Stimulated activated naive CD8-positive, alpha-beta T cell treated with anti-CD3 and anti-CD28 coated beads, Interleukin-15, Interleukin-2, amounts not matched to agents 100 ng/mL and 50 ng/mL, for 24 hours (primary cell): ENCODE data around the gene GLIS1.

Experiments
- H3K27ac Mint-ChIP-seq: one replicate; pipeline ENCODE4 v1.8.0; 2021; ENCODE audit warnings: mild to moderate bottlenecking, mixed read lengths
- H3K27me3 Mint-ChIP-seq: one replicate; pipeline ENCODE4 v1.8.0; 2021; ENCODE audit warnings: mixed read lengths
- H3K36me3 Mint-ChIP-seq: one replicate; pipeline ENCODE4 v1.8.0; 2021; ENCODE audit warnings: low read depth, mixed read lengths
- H3K4me1 Mint-ChIP-seq: one replicate; pipeline ENCODE4 v1.8.0; 2021; ENCODE audit warnings: low read depth, mixed read lengths
- H3K4me3 Mint-ChIP-seq: one replicate; pipeline ENCODE4 v1.8.0; 2021; ENCODE audit warnings: mild to moderate bottlenecking, mixed read lengths
- H3K9me3 Mint-ChIP-seq: one replicate; pipeline ENCODE4 v1.8.0; 2021; ENCODE audit warnings: mixed read lengths

GLIS1 gene

GRCh38 chr1:53717025-53717804 is 21.7 kb downstream of the GLIS1 start:
- Mint-ChIP-seq H3K4me1 (no peaks in the 10 kb centered on the region), H3K27ac (no peak overlapping the region), H3K36me3 (no peaks in the 10 kb centered on the region), H3K27me3 (no peaks in the 10 kb centered on the region), H3K9me3 (no peaks in the 10 kb centered on the region), H3K4me3 (no peak overlapping the region)

GRCh38 chr1:53716150-53716549 is 22.8 kb downstream of the GLIS1 start:
- no peaks in the 10 kb centered on the region for H3K27me3 Mint-ChIP-seq
- no peaks in the 10 kb centered on the region for H3K4me1 Mint-ChIP-seq
- no peaks in the 10 kb centered on the region for H3K36me3 Mint-ChIP-seq
- H3K9me3 Mint-ChIP-seq: no peaks in the 10 kb centered on the region
- no peak overlapping the region for H3K4me3 Mint-ChIP-seq
- no peak overlapping the region for H3K27ac Mint-ChIP-seq

- H3K27ac Mint-ChIP-seq: no peak overlapping the region
- no peaks in the 10 kb centered on the region for H3K4me1 Mint-ChIP-seq
- H3K4me3 Mint-ChIP-seq: no peak overlapping the region
- no peaks in the 10 kb centered on the region for H3K9me3 Mint-ChIP-seq
- H3K36me3 Mint-ChIP-seq: no peaks in the 10 kb centered on the region
- no peaks in the 10 kb centered on the region for H3K27me3 Mint-ChIP-seq
These were observed 23.5 kb downstream of the GLIS1 start for GRCh38 chr1:53715478-53715877.

GRCh38 chr1:53712276-53712675 is 26.7 kb downstream of the GLIS1 start:
- Mint-ChIP-seq H3K9me3 (no peaks in the 10 kb centered on the region), H3K36me3 (no peaks in the 10 kb centered on the region), H3K27me3 (no peaks in the 10 kb centered on the region), H3K4me1 (no peaks in the 10 kb centered on the region), H3K4me3 (no peak overlapping the region), H3K27ac (no peak overlapping the region)

GRCh38 chr1:53710584-53710983 is 28.4 kb downstream of the GLIS1 start:
- Mint-ChIP-seq H3K4me3 (no peak overlapping the region), H3K4me1 (no peaks in the 10 kb centered on the region), H3K9me3 (no peaks in the 10 kb centered on the region), H3K27me3 (no peaks in the 10 kb centered on the region), H3K36me3 (no peaks in the 10 kb centered on the region), H3K27ac (no peak overlapping the region)

- no peak overlapping the region for H3K4me3 Mint-ChIP-seq
- peaks cover 4% of the 10 kb centered on the region for H3K27me3 Mint-ChIP-seq
- no peak overlapping the region for H3K27ac Mint-ChIP-seq
- no peaks in the 10 kb centered on the region for H3K9me3 Mint-ChIP-seq
- H3K36me3 Mint-ChIP-seq: no peaks in the 10 kb centered on the region
- no peaks in the 10 kb centered on the region for H3K4me1 Mint-ChIP-seq
These were observed 30.3 kb downstream of the GLIS1 start for GRCh38 chr1:53708687-53709086.

- H3K27me3 Mint-ChIP-seq: peaks cover 4% of the 10 kb centered on the region
- no peak overlapping the region for H3K4me3 Mint-ChIP-seq
- H3K36me3 Mint-ChIP-seq: no peaks in the 10 kb centered on the region
- no peaks in the 10 kb centered on the region for H3K9me3 Mint-ChIP-seq
- H3K4me1 Mint-ChIP-seq: no peaks in the 10 kb centered on the region
- H3K27ac Mint-ChIP-seq: no peak overlapping the region
These were observed 32.6 kb downstream of the GLIS1 start for GRCh38 chr1:53706356-53706755.

- Mint-ChIP-seq H3K27ac (no peak overlapping the region), H3K9me3 (no peaks in the 10 kb centered on the region), H3K36me3 (no peaks in the 10 kb centered on the region), H3K4me3 (no peak overlapping the region), H3K27me3 (peaks cover 4% of the 10 kb centered on the region), H3K4me1 (no peaks in the 10 kb centered on the region)
These were observed 33.4 kb downstream of the GLIS1 start for GRCh38 chr1:53705446-53706096.

- no peaks in the 10 kb centered on the region for H3K36me3 Mint-ChIP-seq
- H3K27me3 Mint-ChIP-seq: peaks cover 4% of the 10 kb centered on the region
- H3K9me3 Mint-ChIP-seq: no peaks in the 10 kb centered on the region
These were observed 34.0 kb downstream of the GLIS1 start for GRCh38 chr1:53704804-53705445.

GRCh38 chr1:53704304-53704703 is 34.7 kb downstream of the GLIS1 start:
- no peak overlapping the region for H3K27ac Mint-ChIP-seq
- H3K9me3 Mint-ChIP-seq: no peaks in the 10 kb centered on the region
- no peak overlapping the region for H3K4me3 Mint-ChIP-seq
- H3K4me1 Mint-ChIP-seq: no peaks in the 10 kb centered on the region
- no peaks in the 10 kb centered on the region for H3K36me3 Mint-ChIP-seq
- H3K27me3 Mint-ChIP-seq: peaks cover 4% of the 10 kb centered on the region

More at GRCh38 chr1:53704804-53705445, 34.0 kb downstream of the GLIS1 start:
- Mint-ChIP-seq H3K4me3 (no peak overlapping the region), H3K27ac (no peak overlapping the region), H3K4me1 (no peaks in the 10 kb centered on the region)

- Mint-ChIP-seq H3K9me3 (no peaks in the 10 kb centered on the region), H3K36me3 (no peaks in the 10 kb centered on the region), H3K27ac (no peak overlapping the region)
These were observed 35.8 kb downstream of the GLIS1 start for GRCh38 chr1:53703174-53703573.

GRCh38 chr1:53702341-53702740 is 36.6 kb downstream of the GLIS1 start:
- H3K27ac Mint-ChIP-seq: no peak overlapping the region
- no peak overlapping the region for H3K4me3 Mint-ChIP-seq
- H3K9me3 Mint-ChIP-seq: no peaks in the 10 kb centered on the region
- H3K36me3 Mint-ChIP-seq: no peaks in the 10 kb centered on the region
- H3K4me1 Mint-ChIP-seq: no peaks in the 10 kb centered on the region
- peaks cover 4% of the 10 kb centered on the region for H3K27me3 Mint-ChIP-seq

More at GRCh38 chr1:53703174-53703573, 35.8 kb downstream of the GLIS1 start:
- H3K27me3 Mint-ChIP-seq: peaks cover 4% of the 10 kb centered on the region
- no peak overlapping the region for H3K4me3 Mint-ChIP-seq
- no peaks in the 10 kb centered on the region for H3K4me1 Mint-ChIP-seq

- H3K27ac Mint-ChIP-seq: no peak overlapping the region
- no peaks in the 10 kb centered on the region for H3K36me3 Mint-ChIP-seq
- H3K4me1 Mint-ChIP-seq: no peaks in the 10 kb centered on the region
- H3K9me3 Mint-ChIP-seq: no peaks in the 10 kb centered on the region
- peaks cover 4% of the 10 kb centered on the region for H3K27me3 Mint-ChIP-seq
- H3K4me3 Mint-ChIP-seq: no peak overlapping the region
These were observed 38.2 kb downstream of the GLIS1 start for GRCh38 chr1:53700776-53701175.

- Mint-ChIP-seq H3K36me3 (no peaks in the 10 kb centered on the region), H3K27me3 (no peaks in the 10 kb centered on the region), H3K27ac (no peak overlapping the region), H3K4me3 (no peak overlapping the region), H3K4me1 (no peaks in the 10 kb centered on the region), H3K9me3 (no peaks in the 10 kb centered on the region)
These were observed 39.0 kb downstream of the GLIS1 start for GRCh38 chr1:53699981-53700380.

GRCh38 chr1:53698384-53698980 is 40.5 kb downstream of the GLIS1 start:
- no peaks in the 10 kb centered on the region for H3K36me3 Mint-ChIP-seq

More at GRCh38 chr1:53698384-53698980, 40.5 kb downstream of the GLIS1 start:
- Mint-ChIP-seq H3K4me1 (no peaks in the 10 kb centered on the region), H3K9me3 (no peaks in the 10 kb centered on the region), H3K4me3 (no peak overlapping the region), H3K27ac (no peak overlapping the region), H3K27me3 (no peaks in the 10 kb centered on the region)
